OCI-LY3 (cell line): ENCODE data around the gene GPR158.

Experiments used
- H2AFZ ChIP-seq: fragments of 200-600, 300-600 bp; shearing (Covaris generic); 2 replicates; pipeline ENCODE4 v1.6.0; 2014; ENCODE audit warnings: antibody characterized with exemption, low read depth, low read length
- H3K27ac ChIP-seq: fragments of 200-600, 300-600 bp; sonication (generic); 2 replicates; pipeline ENCODE4 v1.5.1; 2014; ENCODE audit warnings: mild to moderate bottlenecking, low read length, moderate library complexity, mixed read lengths
- H3K27me3 ChIP-seq: fragments of 200-600, 300-600 bp; sonication (generic); 2 replicates; pipeline ENCODE4 v1.6.1; 2014; ENCODE audit warnings: low read depth, low read length, mixed read lengths
- H3K36me3 ChIP-seq: fragments of 200-600, 300-600 bp; sonication (generic); replicated peaks from 2 replicates; pipeline ENCODE3; 2014; ENCODE audit warnings: low read depth, low read length, mixed read lengths
- H3K4me1 ChIP-seq: fragments of 300-600, 200-600 bp; sonication (generic); 2 replicates; pipeline ENCODE4 v1.6.1; 2014; ENCODE audit warnings: low read length, mixed read lengths
- H3K4me2 ChIP-seq: fragments of 200-600, 300-600 bp; sonication (generic); 2 replicates; pipeline ENCODE4 v1.6.1; 2014; ENCODE audit warnings: low read length, mixed read lengths
- H3K4me3 ChIP-seq: fragments of 300-600, 200-600 bp; sonication (generic); 2 replicates; pipeline ENCODE4 v1.5.1; 2014; ENCODE audit warnings: antibody characterized with exemption, mild to moderate bottlenecking, low read length, moderate library complexity
- H3K79me2 ChIP-seq: fragments of 300-600, 200-600 bp; shearing (Covaris generic); 2 replicates; pipeline ENCODE4 v1.6.1; 2014; ENCODE audit warnings: mild to moderate bottlenecking, low read length, mixed read lengths
- H3K9ac ChIP-seq: fragments of 300-600, 200-600 bp; shearing (Covaris generic); 2 replicates; pipeline ENCODE4 v1.6.0; 2014; ENCODE audit warnings: mild to moderate bottlenecking, low read length, moderate library complexity
- H3K9me3 ChIP-seq: fragments of 200-600, 300-600 bp; shearing (Covaris generic); 2 replicates; pipeline ENCODE4 v1.6.1; 2014; ENCODE audit warnings: low read length, mixed read lengths; ENCODE audit not compliant: insufficient read depth
- H4K20me1 ChIP-seq: fragments of 200-600, 300-600 bp; sonication (generic); 2 replicates; pipeline ENCODE4 v1.6.1; 2016; ENCODE audit warnings: low read length, mixed read lengths; ENCODE audit not compliant: insufficient read depth
- CTCF ChIP-seq: fragments of 200-600, 300-600 bp; sonication (generic); IDR thresholded peaks from 2 replicates; pipeline ENCODE4 v1.5.1; 2014; ENCODE audit warnings: antibody characterized with exemption, low read length, low read depth
- EZH2phosphoT487 ChIP-seq: fragments of 200-600 bp; shearing (Covaris generic); IDR thresholded peaks from 2 replicates; pipeline ENCODE4 v1.6.1; 2018; ENCODE audit warnings: antibody characterized with exemption, mixed run types, low read depth

GPR158 gene

DNA sequence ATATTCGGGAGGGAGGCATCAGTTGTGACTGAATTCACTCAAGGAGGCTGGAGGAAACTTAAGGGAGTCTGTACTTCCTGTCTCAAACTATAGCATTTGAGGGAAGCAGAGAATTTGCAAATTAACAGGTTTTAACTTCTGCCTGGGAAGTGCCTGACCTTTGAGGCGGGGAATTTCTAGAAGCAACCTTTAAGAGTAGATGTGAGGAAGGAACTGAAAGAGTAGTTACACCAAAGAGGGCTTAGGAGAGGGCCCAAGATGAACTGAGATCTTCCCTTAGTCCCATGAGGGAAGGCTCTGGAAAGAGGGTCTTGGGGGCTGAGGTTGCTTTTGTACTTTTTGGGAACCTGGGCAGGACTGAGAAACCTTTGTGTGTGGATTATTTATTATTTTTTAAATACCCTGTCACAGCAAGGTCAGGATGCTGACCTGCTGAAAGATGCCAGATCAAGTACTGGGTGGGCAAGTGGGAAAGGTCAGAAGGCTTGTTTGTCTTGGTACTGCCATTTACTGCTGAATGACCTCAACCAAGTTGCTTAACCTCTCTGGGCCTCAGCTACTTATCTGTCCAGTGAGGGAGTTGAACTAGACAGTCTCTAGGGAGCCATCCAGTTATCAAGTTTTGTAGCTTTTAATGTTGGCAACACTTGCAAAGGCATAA is 2.4 kb downstream of the GPR158 start:
- no peak overlapping the region for H3K4me2 ChIP-seq
- no peak overlapping the region for H3K27ac ChIP-seq
- H3K9me3 ChIP-seq = no peaks in the 10 kb centered on the region
- H3K79me2 ChIP-seq = no peaks in the 10 kb centered on the region
- H3K4me3 ChIP-seq = no peak overlapping the region
- H3K27me3 ChIP-seq = no peaks in the 10 kb centered on the region
- H3K9ac ChIP-seq = no peak overlapping the region
- no peak overlapping the region for H2AFZ ChIP-seq
- no peaks in the 10 kb centered on the region for H3K4me1 ChIP-seq
- no peaks in the 10 kb centered on the region for H3K36me3 ChIP-seq
- no peaks in the 10 kb centered on the region for H4K20me1 ChIP-seq
- no peak for TF ChIP-seq EZH2phosphoT487
- no peak for TF ChIP-seq CTCF

GRCh38 chr10:25177754-25178135 is 2.9 kb downstream of the GPR158 start:
- Histone ChIP-seq H3K9ac (no peak overlapping the region), H3K9me3 (no peaks in the 10 kb centered on the region), H2AFZ (no peak overlapping the region), H3K4me1 (no peaks in the 10 kb centered on the region), H3K36me3 (no peaks in the 10 kb centered on the region), H3K27ac (no peak overlapping the region), H3K79me2 (no peaks in the 10 kb centered on the region), H3K4me3 (no peak overlapping the region), H3K27me3 (no peaks in the 10 kb centered on the region), H4K20me1 (no peaks in the 10 kb centered on the region), H3K4me2 (no peak overlapping the region)
- no peak for TF ChIP-seq CTCF
- TF ChIP-seq EZH2phosphoT487 = no peak

GRCh38 chr10:25178411-25178810 is 3.6 kb downstream of the GPR158 start:
- Histone ChIP-seq H3K27ac (no peak overlapping the region), H3K4me3 (no peak overlapping the region), H2AFZ (no peak overlapping the region), H3K9ac (no peak overlapping the region), H3K36me3 (no peaks in the 10 kb centered on the region), H3K27me3 (no peaks in the 10 kb centered on the region), H4K20me1 (no peaks in the 10 kb centered on the region), H3K9me3 (no peaks in the 10 kb centered on the region), H3K4me2 (no peak overlapping the region), H3K4me1 (no peaks in the 10 kb centered on the region), H3K79me2 (no peaks in the 10 kb centered on the region)
- TF ChIP-seq EZH2phosphoT487 (no peak), CTCF (no peak)

DNA sequence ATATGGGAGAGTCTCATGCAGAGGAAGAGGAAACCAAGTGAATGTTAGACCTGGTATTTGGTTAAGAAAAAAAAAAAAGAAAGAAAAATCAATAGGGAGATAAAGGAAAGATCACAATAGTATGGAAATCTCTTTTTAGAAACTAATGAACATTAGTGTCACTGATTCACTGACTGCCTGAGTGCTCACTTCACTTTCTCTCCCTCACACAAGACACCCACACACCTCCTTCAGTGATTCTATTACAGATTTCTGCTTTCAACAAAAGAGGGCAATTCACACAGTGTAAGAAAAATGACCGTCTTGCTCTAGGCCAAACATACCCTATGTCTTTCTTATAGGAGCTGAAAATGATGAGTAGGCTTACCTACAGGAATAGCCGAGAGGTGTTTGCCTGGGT is 6.0 kb downstream of the GPR158 start:
- Histone ChIP-seq H3K79me2 (no peaks in the 10 kb centered on the region), H3K4me2 (no peak overlapping the region), H3K9ac (no peak overlapping the region), H3K36me3 (no peaks in the 10 kb centered on the region), H3K4me1 (no peaks in the 10 kb centered on the region), H4K20me1 (no peaks in the 10 kb centered on the region), H3K9me3 (no peaks in the 10 kb centered on the region), H3K4me3 (no peak overlapping the region), H3K27me3 (no peaks in the 10 kb centered on the region), H3K27ac (no peak overlapping the region), H2AFZ (no peak overlapping the region)
- no peak for TF ChIP-seq EZH2phosphoT487
- TF ChIP-seq CTCF = no peak
